Tongue (tissue), 2 donors: ENCODE measurements around the gene CREB3. TPM values are rescaled to one million over a fixed set of nuclear protein-coding genes. Genes with fewer than 3 reads are reported as not detected.

Source experiments
- DNase-seq: peaks from one replicate; pipeline ENCODE4 v3.0.0-alpha.2; 2015
- total RNA-seq: library from RNA; depleted of rRNA; stranded (reverse); fragments of >200 nt; gene quantifications from one replicate; pipeline ENCODE4 v1.2.3, GENCODE V29; 2014

The CREB3 gene
- total RNA-seq, 1 donor from 2014 or later: 20.3 TPM

- DNase-seq: no peak
These were observed 17.2 kb downstream of the CREB3 start for GRCh38 chr9:35749515-35750255.

- DNase-seq: no peak
These were observed 17.7 kb downstream of the CREB3 start for GRCh38 chr9:35750256-35750531.

GRCh38 chr9:35753466-35753865 is 21.0 kb downstream of the CREB3 start:
- no peak for DNase-seq

- DNase-seq: no peak
These were observed 21.8 kb downstream of the CREB3 start, which contains the start of gene MSMP for GRCh38 chr9:35754264-35754663. Gene MSMP (minus strand): TSS chr9:35754276. CDS start chr9:35754129, 147 bp downstream.

- no peak for DNase-seq
These were observed 22.6 kb downstream of the CREB3 start for GRCh38 chr9:35755071-35755470.

GRCh38 chr9:35756275-35757225 is 24.1 kb downstream of the CREB3 start:
- DNase-seq: peak; percentile 71

- DNase-seq: peak; percentile 75
These were observed 24.9 kb downstream of the CREB3 start for GRCh38 chr9:35757226-35757891.

- DNase-seq: no peak
These were observed 25.4 kb downstream of the CREB3 start for GRCh38 chr9:35757892-35758275.

GRCh38 chr9:35758475-35759050 is 26.1 kb downstream of the CREB3 start:
- peak; percentile 14 for DNase-seq

- no peak for DNase-seq
These were observed 27.3 kb downstream of the CREB3 start for GRCh38 chr9:35759795-35760194.

GRCh38 chr9:35760651-35761050 is 28.2 kb downstream of the CREB3 start:
- peak; percentile 42 for DNase-seq

GRCh38 chr9:35763181-35763580 is 30.7 kb downstream of the CREB3 start:
- DNase-seq: no peak

- DNase-seq: no peak
These were observed 31.3 kb downstream of the CREB3 start for GRCh38 chr9:35763803-35764202.

GRCh38 chr9:35766997-35767396 is 34.5 kb downstream of the CREB3 start:
- DNase-seq: no peak

- no peak for DNase-seq
These were observed 35.0 kb downstream of the CREB3 start for GRCh38 chr9:35767458-35767857.

- DNase-seq: no peak
These were observed 37.3 kb downstream of the CREB3 start for GRCh38 chr9:35769763-35770162.

- no peak for DNase-seq
These were observed 38.6 kb downstream of the CREB3 start for GRCh38 chr9:35771075-35771433.

GRCh38 chr9:35771534-35771933 is 39.1 kb downstream of the CREB3 start:
- peak; percentile 76 for DNase-seq

GRCh38 chr9:35771943-35772342 is 39.5 kb downstream of the CREB3 start:
- no peak for DNase-seq

GRCh38 chr9:35774907-35775635 is 42.6 kb downstream of the CREB3 start:
- no peak for DNase-seq

GRCh38 chr9:35776018-35776417 is 43.6 kb downstream of the CREB3 start:
- DNase-seq: peak; percentile 15

- DNase-seq: no peak
These were observed 46.0 kb downstream of the CREB3 start for GRCh38 chr9:35778496-35778895.
